Smooth muscle cell (in vitro differentiated cells): ENCODE results near the gene MCF2L2. TPM values are rescaled to one million over a fixed set of nuclear protein-coding genes. Genes with fewer than 3 reads are reported as not detected.

Experiments
- DNase-seq: peaks from one replicate; lab custom pipeline; 2025; ENCODE audit not compliant: unreplicated experiment; lab: John Stamatoyannopoulos, UW
- H2AFZ ChIP-seq: fragments of 200-600 bp; sonication (generic); 2 replicates; pipeline ENCODE4 v1.6.0; 2016; ENCODE audit warnings: antibody characterized with exemption, low read depth, mild to moderate bottlenecking
- H3F3A ChIP-seq: fragments of 200-600 bp; sonication (generic); 2 replicates; pipeline ENCODE4 v1.6.0; 2017; ENCODE audit warnings: antibody characterized with exemption, low read depth
- H3K27ac ChIP-seq: fragments of 200-600 bp; sonication (generic); 2 replicates; pipeline ENCODE4 v1.5.1; 2016; ENCODE audit warnings: low read depth, mild to moderate bottlenecking
- H3K27me3 ChIP-seq: fragments of 200-600 bp; sonication (generic); 2 replicates; pipeline ENCODE4 v1.6.1; 2016; ENCODE audit warnings: low read depth, mild to moderate bottlenecking
- H3K36me3 ChIP-seq: fragments of 200-600 bp; sonication (generic); 2 replicates; pipeline ENCODE4 v1.5.1; 2016; ENCODE audit warnings: low read depth
- H3K4me1 ChIP-seq: fragments of 200-600 bp; sonication (generic); 2 replicates; pipeline ENCODE4 v1.5.1; 2016; ENCODE audit warnings: low read depth
- H3K4me2 ChIP-seq: fragments of 200-600 bp; sonication (generic); 2 replicates; pipeline ENCODE4 v1.6.0; 2016; ENCODE audit warnings: mild to moderate bottlenecking
- H3K4me3 ChIP-seq: fragments of 200-600 bp; sonication (generic); 2 replicates; pipeline ENCODE4 v1.5.1; 2016; ENCODE audit warnings: mild to moderate bottlenecking
- H3K79me2 ChIP-seq: fragments of 200-600 bp; sonication (generic); 2 replicates; pipeline ENCODE4 v1.6.0; 2016; ENCODE audit warnings: low read depth, mild to moderate bottlenecking
- H3K9ac ChIP-seq: fragments of 200-600 bp; sonication (generic); 2 replicates; pipeline ENCODE4 v1.6.0; 2016; ENCODE audit warnings: low read depth
- H3K9me3 ChIP-seq: fragments of 200-600 bp; sonication (generic); replicated peaks from 2 replicates; pipeline ENCODE4 v1.5.1; 2016; ENCODE audit warnings: low read depth
- H4K20me1 ChIP-seq: fragments of 200-600 bp; sonication (generic); 2 replicates; pipeline ENCODE4 v1.6.0; 2016; ENCODE audit warnings: low read depth
- CTCF ChIP-seq: fragments of 200-600 bp; sonication (generic); IDR thresholded peaks from 2 replicates; pipeline ENCODE4 v1.5.1; 2017; ENCODE audit warnings: borderline replicate concordance, mild to moderate bottlenecking, antibody characterized with exemption; ENCODE audit not compliant: insufficient read depth, poor library complexity, severe bottlenecking
- WGBS: methylation state at CpG from one replicate; pipeline ENCODE4 v1.1.7; 2016; ENCODE audit warnings: low lambda C conversion rate; 5-methylcytosine and 5-hydroxymethylcytosine counted together
- polyA plus RNA-seq: library from polyadenylated mRNA; unstranded; fragments of >200 nt; fragmentation: Nextera tagmentation; extraction: Ambion mirVana; gene quantifications from 2 replicates; pipeline ENCODE4 v1.2.1, GENCODE V29; 2016
- total RNA-seq: library from RNA; depleted of rRNA; stranded (reverse); fragments of >200 nt; gene quantifications from 2 replicates; pipeline ENCODE4 v1.2.3, GENCODE V29; 2014

MCF2L2 gene
- total and polyA plus RNA-seq, 2 experiments from 2014 or later, result 0.09 TPM; not detected in 1

GRCh38 chr3:183447206-183448001 lies 19.0 kb upstream of the MCF2L2 start:
- H3K27me3 ChIP-seq, result no peaks in the 10 kb centered on the region
- peaks cover 23% of the 10 kb centered on the region for H4K20me1 ChIP-seq
- peak overlapping the region; percentile 65 for H3K4me3 ChIP-seq
- peaks cover 4% of the 10 kb centered on the region for H3K36me3 ChIP-seq
- under 1% methylated on average over 50 of the region's 54 CpGs for WGBS
- H3K9ac ChIP-seq, result peak overlapping the region; percentile 57
- H3K4me2 ChIP-seq, result peak overlapping the region; percentile 90
- DNase-seq, result peak; percentile 60
- peak overlapping the region; percentile 65 for H3K27ac ChIP-seq
- H2AFZ ChIP-seq, result peak overlapping the region; percentile 92
- H3K9me3 ChIP-seq, result no peaks in the 10 kb centered on the region
- H3F3A ChIP-seq, result no peaks in the 10 kb centered on the region
- TF ChIP-seq CTCF, result no peak
- H3K79me2 ChIP-seq, result peaks cover 30% of the 10 kb centered on the region
- H3K4me1 ChIP-seq, result peaks cover 22% of the 10 kb centered on the region

- DNase-seq, result no peak
- H3K36me3 ChIP-seq, result no peaks in the 10 kb centered on the region
- WGBS, result 78% methylated on average over 2 of the region's 2 CpGs
- peaks cover 22% of the 10 kb centered on the region for H3K4me1 ChIP-seq
- H4K20me1 ChIP-seq, result peaks cover 23% of the 10 kb centered on the region
- no peaks in the 10 kb centered on the region for H3K27me3 ChIP-seq
- no peak for TF ChIP-seq CTCF
- H3K79me2 ChIP-seq, result peaks cover 30% of the 10 kb centered on the region
- peak overlapping the region; percentile 65 for H3K4me3 ChIP-seq
- H2AFZ ChIP-seq, result peak overlapping the region; percentile 92
- no peaks in the 10 kb centered on the region for H3F3A ChIP-seq
- peak overlapping the region; percentile 90 for H3K4me2 ChIP-seq
- no peaks in the 10 kb centered on the region for H3K9me3 ChIP-seq
- peak overlapping the region; percentile 65 for H3K27ac ChIP-seq
- H3K9ac ChIP-seq, result no peak overlapping the region
Observed at GRCh38 chr3:183446838-183447205, 18.4 kb upstream of the MCF2L2 start.

DNA sequence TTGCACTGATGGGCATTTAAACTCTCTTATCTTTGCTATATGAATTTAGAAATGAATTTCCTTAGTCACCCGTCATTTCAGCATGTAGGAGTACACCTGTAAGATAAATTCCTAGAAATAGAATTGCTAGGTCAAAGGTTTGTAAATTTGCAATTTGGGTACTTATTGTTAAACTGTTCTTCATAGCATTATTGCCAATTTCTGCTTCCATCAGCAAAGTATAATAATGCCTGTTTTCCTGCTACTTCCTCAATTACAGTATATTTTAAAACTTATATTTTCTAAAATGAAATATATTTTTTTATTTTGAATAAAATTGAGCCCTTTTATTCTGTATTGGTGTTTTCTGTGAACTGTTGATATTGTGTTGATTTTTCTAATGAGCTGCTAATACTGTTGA lies 16.3 kb upstream of the MCF2L2 start:
- WGBS, result 92% methylated on average over 1 of the region's 1 CpG
- peaks cover 18% of the 10 kb centered on the region for H3K4me1 ChIP-seq
- peaks cover 18% of the 10 kb centered on the region for H3K79me2 ChIP-seq
- no peaks in the 10 kb centered on the region for H3K27me3 ChIP-seq
- H3K9me3 ChIP-seq, result no peaks in the 10 kb centered on the region
- H2AFZ ChIP-seq, result no peak overlapping the region
- TF ChIP-seq CTCF, result no peak
- H4K20me1 ChIP-seq, result peaks cover 5% of the 10 kb centered on the region
- H3K36me3 ChIP-seq, result no peaks in the 10 kb centered on the region
- H3K4me2 ChIP-seq, result no peak overlapping the region
- H3F3A ChIP-seq, result no peaks in the 10 kb centered on the region
- H3K27ac ChIP-seq, result no peak overlapping the region
- no peak overlapping the region for H3K9ac ChIP-seq
- DNase-seq, result no peak
- no peak overlapping the region for H3K4me3 ChIP-seq
